PFSK-1 (cell line): ENCODE data around the gene NKAIN2.

Experiments
- POLR2AphosphoS5 ChIP-seq: IDR thresholded peaks from 2 replicates; pipeline ENCODE4 v1.6.1; 2012; ENCODE audit warnings: low read depth, mild to moderate bottlenecking, control low read depth, low read length, moderate library complexity
- TAF1 ChIP-seq: IDR thresholded peaks from 2 replicates; pipeline ENCODE4 v1.6.1; 2012; ENCODE audit warnings: low read length, control low read depth, borderline replicate concordance; ENCODE audit not compliant: insufficient read depth

- no peak for TF ChIP-seq TAF1
- TF ChIP-seq POLR2AphosphoS5, result no peak
These were observed 110.2 kb downstream of the NKAIN2 start for GRCh38 chr6:123913863-123914262.
